ENCODE data around the gene TUT7. TPM values are rescaled to one million over a fixed set of nuclear protein-coding genes. Genes with fewer than 3 reads are reported as not detected.

TUT7 gene
- polyA plus RNA-seq, 1 donor from 2014 or later = 21.0 TPM

GRCh38 chr9:86242071-86242470, 112.1 kb downstream of the TUT7 start:
- H3K27me3 ChIP-seq (ENCODE audit: insufficient read depth, low read depth, low read length) = no peaks in the 10 kb centered on the region
- H3K9me3 ChIP-seq (ENCODE audit: low read length) = no peaks in the 10 kb centered on the region
- H3K4me3 ChIP-seq (ENCODE audit: low read length) = no peak overlapping the region
- no peaks in the 10 kb centered on the region for H3K9me2 ChIP-seq (ENCODE audit: insufficient read depth, low read length)
- no peak overlapping the region for H3K9ac ChIP-seq (ENCODE audit: low read length)
- no peaks in the 10 kb centered on the region for H4K20me1 ChIP-seq (ENCODE audit: insufficient read depth)
- H3F3A ChIP-seq (ENCODE audit: insufficient read depth, low read length, poor library complexity, severe bottlenecking) = no peaks in the 10 kb centered on the region
- no peak overlapping the region for H3K27ac ChIP-seq (ENCODE audit: low read length)
- TF ChIP-seq EP300 (conservative IDR thresholded peaks at IDR 0.05; ENCODE audit: poor library complexity, severe bottlenecking) (no peak), POLR2AphosphoS5 (IDR thresholded peaks at IDR 0.05) (no peak), CTCF (IDR thresholded peaks at IDR 0.05; ENCODE audit: poor library complexity, severe bottlenecking) (no peak), EZH2 (IDR thresholded peaks at IDR 0.05; ENCODE audit: borderline replicate concordance, insufficient read depth, low read length, poor library complexity, severe bottlenecking) (no peak), RAD21 (conservative IDR thresholded peaks at IDR 0.05) (no peak), TAF1 (IDR thresholded peaks at IDR 0.05; ENCODE audit: low read depth) (no peak), SMC3 (conservative IDR thresholded peaks at IDR 0.05; ENCODE audit: poor library complexity) (no peak), MXI1 (conservative IDR thresholded peaks at IDR 0.05; ENCODE audit: poor library complexity, severe bottlenecking) (no peak), REST (IDR thresholded peaks at IDR 0.05; ENCODE audit: borderline replicate concordance) (no peak)
- no peaks in the 10 kb centered on the region for H3K36me3 ChIP-seq (ENCODE audit: insufficient read depth, low read length)
- no peak overlapping the region for H2AFZ ChIP-seq (ENCODE audit: low read depth, low read length)
- no peaks in the 10 kb centered on the region for H3K79me2 ChIP-seq (replicated peaks; ENCODE audit: insufficient read depth, low read length)
- no peak overlapping the region for H3K4me2 ChIP-seq (ENCODE audit: low read length)

GRCh38 chr9:86241216-86241615, 113.0 kb downstream of the TUT7 start:
- Histone ChIP-seq H3K9me2 (ENCODE audit: insufficient read depth, low read length) (no peaks in the 10 kb centered on the region), H3K9ac (ENCODE audit: low read length) (no peak overlapping the region), H3K9me3 (ENCODE audit: low read length) (no peaks in the 10 kb centered on the region), H3K4me3 (ENCODE audit: low read length) (no peak overlapping the region), H3K4me2 (ENCODE audit: low read length) (no peak overlapping the region), H3K79me2 (replicated peaks; ENCODE audit: insufficient read depth, low read length) (no peaks in the 10 kb centered on the region), H3K27me3 (ENCODE audit: insufficient read depth, low read depth, low read length) (no peaks in the 10 kb centered on the region), H3K27ac (ENCODE audit: low read length) (no peak overlapping the region), H3F3A (ENCODE audit: insufficient read depth, low read length, poor library complexity, severe bottlenecking) (no peaks in the 10 kb centered on the region), H2AFZ (ENCODE audit: low read depth, low read length) (no peak overlapping the region), H3K36me3 (ENCODE audit: insufficient read depth, low read length) (no peaks in the 10 kb centered on the region), H4K20me1 (ENCODE audit: insufficient read depth) (no peaks in the 10 kb centered on the region)
- TF ChIP-seq RAD21 (conservative IDR thresholded peaks at IDR 0.05) (no peak), POLR2AphosphoS5 (IDR thresholded peaks at IDR 0.05) (no peak), REST (IDR thresholded peaks at IDR 0.05; ENCODE audit: borderline replicate concordance) (no peak), CTCF (IDR thresholded peaks at IDR 0.05; ENCODE audit: poor library complexity, severe bottlenecking) (no peak), EZH2 (IDR thresholded peaks at IDR 0.05; ENCODE audit: borderline replicate concordance, insufficient read depth, low read length, poor library complexity, severe bottlenecking) (no peak)
